Endothelial cell (in vitro differentiated cells): ENCODE results near the gene STRN4. TPM values are rescaled to one million over a fixed set of nuclear protein-coding genes. Genes with fewer than 3 reads are reported as not detected.
A peak's percentile ranks its signal among the peaks of the same experiment; 100 is the strongest.

Source experiments
- DNase-seq: peaks from one replicate; pipeline ENCODE4 v3.0.0; 2021; ENCODE audit warnings: low spot score
- H3K27ac Mint-ChIP-seq: one replicate; pipeline ENCODE4 v1.8.0; 2021; ENCODE audit warnings: mixed read lengths, inconsistent platforms; ENCODE audit not compliant: unreplicated experiment
- H3K27me3 Mint-ChIP-seq: one replicate; pipeline ENCODE4 v1.8.0; 2021; ENCODE audit warnings: mild to moderate bottlenecking, moderate library complexity, mixed read lengths, inconsistent platforms; ENCODE audit not compliant: unreplicated experiment
- H3K36me3 Mint-ChIP-seq: one replicate; pipeline ENCODE4 v1.8.0; 2021; ENCODE audit warnings: mild to moderate bottlenecking, low read depth, mixed read lengths, inconsistent platforms; ENCODE audit not compliant: unreplicated experiment
- H3K4me1 Mint-ChIP-seq: one replicate; pipeline ENCODE4 v1.8.0; 2021; ENCODE audit warnings: mild to moderate bottlenecking, mixed read lengths, inconsistent platforms; ENCODE audit not compliant: unreplicated experiment
- H3K4me3 Mint-ChIP-seq: one replicate; pipeline ENCODE4 v1.8.0; 2021; ENCODE audit warnings: mild to moderate bottlenecking, mixed read lengths, inconsistent platforms; ENCODE audit not compliant: unreplicated experiment
- H3K9me3 Mint-ChIP-seq: one replicate; pipeline ENCODE4 v1.8.0; 2021; ENCODE audit warnings: mixed read lengths, inconsistent platforms; ENCODE audit not compliant: unreplicated experiment
- CTCF ChIP-seq: fragments of 200-600 bp; sonication (generic); IDR thresholded peaks from one replicate; pipeline ENCODE4 v1.5.0; 2021; ENCODE audit warnings: antibody characterized with exemption; ENCODE audit not compliant: unreplicated experiment
- total RNA-seq: library from RNA; stranded (reverse); fragmentation: NEBNext Ultra II Directional; extraction: Animal tissue kit (Norgen Biotek cat#: 25700); gene quantifications from one replicate; pipeline ENCODE4 v1.2.1, GENCODE V29; 2021; ENCODE audit not compliant: unreplicated experiment

STRN4 gene
- total RNA-seq, 1 donor from 2014 or later: 111 TPM

GRCh38 chr19:46693760-46694159 lies 52.5 kb downstream of the STRN4 start:
- Mint-ChIP-seq H3K27ac (no peak overlapping the region), H3K9me3 (no peaks in the 10 kb centered on the region), H3K27me3 (peaks cover 22% of the 10 kb centered on the region), H3K4me1 (no peaks in the 10 kb centered on the region), H3K4me3 (no peak overlapping the region), H3K36me3 (peaks cover 61% of the 10 kb centered on the region)
- TF ChIP-seq CTCF: no peak
- DNase-seq: no peak

GRCh38 chr19:46692918-46693722 lies 53.1 kb downstream of the STRN4 start:
- Mint-ChIP-seq H3K27ac (peak overlapping the region; percentile 63), H3K9me3 (no peaks in the 10 kb centered on the region), H3K27me3 (peaks cover 21% of the 10 kb centered on the region), H3K36me3 (peaks cover 56% of the 10 kb centered on the region), H3K4me1 (no peaks in the 10 kb centered on the region), H3K4me3 (peak overlapping the region; percentile 61)
- no peak for TF ChIP-seq CTCF
- no peak for DNase-seq

GRCh38 chr19:46691948-46692347 lies 54.3 kb downstream of the STRN4 start:
- TF ChIP-seq CTCF: no peak
- H3K4me1 Mint-ChIP-seq: no peaks in the 10 kb centered on the region
- no peak overlapping the region for H3K27ac Mint-ChIP-seq
- H3K9me3 Mint-ChIP-seq: no peaks in the 10 kb centered on the region
- DNase-seq: no peak
- H3K36me3 Mint-ChIP-seq: peaks cover 51% of the 10 kb centered on the region
- peak overlapping the region; percentile 61 for H3K4me3 Mint-ChIP-seq
- H3K27me3 Mint-ChIP-seq: peaks cover 18% of the 10 kb centered on the region

- no peaks in the 10 kb centered on the region for H3K9me3 Mint-ChIP-seq
- no peak for DNase-seq
- no peaks in the 10 kb centered on the region for H3K4me1 Mint-ChIP-seq
- no peak for TF ChIP-seq CTCF
- peaks cover 48% of the 10 kb centered on the region for H3K36me3 Mint-ChIP-seq
- peak overlapping the region; percentile 73 for H3K4me3 Mint-ChIP-seq
- no peak overlapping the region for H3K27ac Mint-ChIP-seq
- H3K27me3 Mint-ChIP-seq: peaks cover 14% of the 10 kb centered on the region
Observed at GRCh38 chr19:46691104-46691503, 55.1 kb downstream of the STRN4 start.

GRCh38 chr19:46689358-46689757 lies 56.9 kb downstream of the STRN4 start:
- peaks cover 10% of the 10 kb centered on the region for H3K27me3 Mint-ChIP-seq
- no peak for TF ChIP-seq CTCF
- peak overlapping the region; percentile 51 for H3K4me3 Mint-ChIP-seq
- no peaks in the 10 kb centered on the region for H3K9me3 Mint-ChIP-seq
- peaks cover 50% of the 10 kb centered on the region for H3K36me3 Mint-ChIP-seq
- H3K27ac Mint-ChIP-seq: no peak overlapping the region
- DNase-seq: no peak
- no peaks in the 10 kb centered on the region for H3K4me1 Mint-ChIP-seq
